Hepatocyte (in vitro differentiated cells): ENCODE data around the gene ZNF319.

ENCODE experiments used
- CTCF ChIP-seq: fragments of 200-600 bp; sonication (generic); IDR thresholded peaks from 2 replicates; pipeline ENCODE4 v1.5.1; 2016; ENCODE audit warnings: antibody characterized with exemption, mild to moderate bottlenecking; ENCODE audit not compliant: poor library complexity
- EZH2 ChIP-seq: fragments of 200-600 bp; sonication (generic); IDR thresholded peaks from 2 replicates; pipeline ENCODE4 v1.6.1; 2016; ENCODE audit warnings: antibody characterized with exemption, mild to moderate bottlenecking, borderline replicate concordance
- EZH2phosphoT487 ChIP-seq: fragments of 200-600 bp; sonication (generic); IDR thresholded peaks from one replicate; pipeline ENCODE4 v1.6.1; 2018; ENCODE audit warnings: antibody characterized with exemption, mild to moderate bottlenecking, low read depth, moderate library complexity; ENCODE audit not compliant: unreplicated experiment, severe bottlenecking

- no peak for TF ChIP-seq CTCF
- no peak for TF ChIP-seq EZH2phosphoT487
- no peak for TF ChIP-seq EZH2
Observed at GRCh38 chr16:58046054-58046881, 45.8 kb upstream of the ZNF319 start.
